SH-SY5Y (cell line): Measurements from ENCODE around the gene ZNF597.

ENCODE experiments used
- GATA2 ChIP-seq: IDR thresholded peaks from 2 replicates; pipeline ENCODE4 v1.6.1; 2011; ENCODE audit warnings: mild to moderate bottlenecking, low read depth, low read length
- GATA3 ChIP-seq: IDR thresholded peaks from 2 replicates; pipeline ENCODE4 v1.6.1; 2011; ENCODE audit warnings: low read depth, mild to moderate bottlenecking, low read length, moderate library complexity

- TF ChIP-seq GATA3, result no peak
- TF ChIP-seq GATA2, result no peak
These were observed 10.8 kb upstream of the ZNF597 start for GRCh38 chr16:3454093-3454492.
